Stimulated activated CD8-positive, alpha-beta memory T cell treated with anti-CD3 and anti-CD28 coated beads, Interleukin-7, amount 100 ng/mL, for 48 hours (primary cell): ENCODE data around the gene IGFL1.
"Not testable (repeated sequence)": the region's sequence is repeated elsewhere in the genome, so short reads cannot be mapped to it uniquely, and the experiment has no call there.

Source experiments
- DNase-seq, 2 donors: peaks; one replicate each; pipeline ENCODE4 v3.0.0-alpha.2; 2020; ENCODE audit warnings: low read depth in 1 of 2; ENCODE audit errors: extremely low read depth in 1 of 2

The IGFL1 gene

DNA sequence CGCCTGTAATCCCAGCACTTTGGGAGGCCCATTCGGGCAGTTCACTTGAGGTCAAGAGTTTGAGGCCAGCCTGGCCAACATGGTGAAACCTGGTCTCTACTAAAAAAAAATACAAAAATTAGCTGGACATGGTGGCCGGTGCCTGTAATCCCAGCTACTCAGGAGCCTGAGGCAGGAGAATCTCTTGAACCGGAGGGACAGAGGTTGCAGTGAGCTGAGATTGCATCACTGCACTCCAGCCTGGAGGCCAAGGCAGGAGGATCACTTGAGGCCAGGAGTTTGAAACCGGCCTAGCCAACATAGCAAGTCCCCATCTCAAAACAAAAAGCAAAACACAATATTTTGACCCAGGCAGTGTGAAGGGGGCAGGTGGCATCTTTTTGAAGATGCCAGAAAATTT is 35.3 kb downstream of the IGFL1 start:
- DNase-seq, result not testable (repeated sequence)

DNA sequence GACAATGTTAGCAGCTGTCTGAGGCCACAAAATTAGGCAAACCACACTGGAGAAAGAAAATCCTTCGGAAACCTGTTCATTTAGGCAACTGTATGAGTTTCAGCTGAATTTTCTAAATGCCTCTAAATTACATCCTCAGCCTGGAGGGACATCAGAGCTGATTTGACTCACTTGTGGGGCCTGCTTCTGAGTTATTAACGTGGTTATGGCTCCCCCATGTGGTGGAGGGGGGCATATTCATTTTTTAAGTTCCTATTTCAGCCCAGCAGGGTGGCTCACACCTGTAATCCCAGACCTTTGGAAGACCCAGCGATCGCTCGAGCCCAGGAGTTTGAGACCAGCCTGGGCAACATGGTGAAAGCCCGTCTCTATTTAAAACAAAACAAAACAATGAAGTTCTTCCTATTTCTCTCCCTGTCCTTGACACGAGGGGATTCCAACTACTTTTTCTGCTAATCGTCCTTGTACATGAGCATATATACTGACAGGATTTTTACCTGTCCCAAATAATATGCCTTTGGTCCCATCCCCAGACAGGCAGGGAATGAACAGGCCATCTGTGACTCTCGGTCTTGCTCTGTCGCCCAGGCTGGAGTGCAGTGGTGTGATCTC is 35.8 kb downstream of the IGFL1 start:
- peak in 1 of 2 donors; percentile 45 for DNase-seq

DNA sequence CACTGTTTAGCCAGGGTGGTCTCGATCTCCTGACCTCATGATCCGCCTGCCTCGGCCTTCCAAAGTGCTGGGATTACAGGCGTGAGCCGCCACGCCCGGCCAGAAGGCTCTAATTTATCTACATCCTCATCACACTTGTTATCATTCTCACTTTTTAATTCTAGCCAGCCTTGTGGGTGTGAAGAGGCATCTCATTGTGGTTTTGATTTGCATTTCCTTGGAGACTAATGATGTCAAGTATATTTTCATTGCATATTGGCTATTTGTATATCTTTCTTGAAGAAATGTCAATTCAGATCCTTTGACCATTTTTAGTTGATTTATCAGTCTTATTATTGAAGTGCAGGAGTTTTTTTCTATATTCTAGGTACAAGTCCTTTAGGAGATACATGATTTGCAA is 39.6 kb downstream of the IGFL1 start:
- no peak for DNase-seq

DNA sequence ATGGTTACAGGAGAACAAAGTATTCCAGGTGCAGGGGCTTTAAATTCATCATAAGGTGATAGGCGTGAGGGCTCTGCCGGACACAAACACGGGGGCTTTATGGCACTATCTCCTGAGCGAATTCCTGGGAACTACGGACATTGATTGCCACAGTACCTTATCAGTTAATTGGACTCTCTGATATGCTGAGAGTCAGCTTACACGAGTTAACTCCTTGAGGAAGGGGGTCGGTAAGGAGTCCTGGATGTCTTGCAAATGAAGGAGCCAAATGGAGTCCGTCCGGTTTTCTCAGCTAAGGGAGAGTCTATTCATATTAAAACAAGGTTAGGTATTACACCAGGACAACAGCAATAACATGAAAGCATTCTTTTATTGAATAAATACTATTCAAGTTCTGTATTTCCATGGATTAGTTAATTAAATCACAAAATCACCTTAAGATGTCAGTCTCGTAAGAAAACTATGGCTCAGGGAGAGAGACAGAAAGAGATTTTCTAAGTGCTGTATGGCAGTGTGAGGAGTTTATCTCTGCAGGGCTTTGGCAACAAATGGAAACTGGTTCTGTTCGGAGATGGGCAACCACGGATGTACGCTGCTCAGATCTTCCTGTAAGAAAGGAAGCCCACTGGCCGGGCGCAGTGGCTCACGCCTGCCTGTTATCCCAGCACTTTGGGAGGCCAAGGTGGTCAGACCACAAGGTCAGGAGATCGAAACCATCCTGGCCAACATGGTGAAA is 41.1 kb downstream of the IGFL1 start:
- no peak for DNase-seq

DNA sequence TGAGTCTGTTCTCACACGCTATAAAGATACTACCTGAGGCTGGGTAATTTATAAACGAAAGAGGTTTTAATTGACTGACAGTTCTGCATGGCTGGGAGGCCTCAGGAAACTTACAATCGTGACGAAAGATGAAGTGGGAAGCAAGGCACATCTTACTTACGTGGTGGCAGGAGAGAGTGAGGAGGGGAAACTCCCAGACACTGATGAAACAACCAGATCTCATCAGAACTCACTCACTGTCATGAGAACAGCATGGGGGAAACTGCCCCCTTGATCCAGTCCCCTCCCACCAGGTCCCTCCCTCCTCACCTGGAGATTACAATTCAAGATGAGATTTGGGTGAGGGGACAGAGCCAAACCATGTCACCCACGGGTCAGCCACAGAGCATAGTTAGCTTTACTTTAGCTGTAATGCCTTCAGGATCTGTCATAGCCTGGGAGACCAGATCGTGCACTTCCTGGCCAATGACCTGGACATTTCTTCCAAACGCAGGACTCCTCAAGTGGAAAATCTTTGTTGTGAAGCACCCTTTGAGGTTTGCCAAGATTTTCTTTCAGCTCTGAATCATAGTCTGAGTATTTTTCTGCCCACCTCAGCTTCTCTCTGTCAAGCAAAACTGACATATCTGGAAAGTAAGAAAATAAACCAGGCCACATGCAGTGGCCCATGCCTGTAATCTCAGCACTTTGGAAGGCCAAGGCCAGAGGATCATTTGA is 42.1 kb downstream of the IGFL1 start:
- DNase-seq, result no peak

DNA sequence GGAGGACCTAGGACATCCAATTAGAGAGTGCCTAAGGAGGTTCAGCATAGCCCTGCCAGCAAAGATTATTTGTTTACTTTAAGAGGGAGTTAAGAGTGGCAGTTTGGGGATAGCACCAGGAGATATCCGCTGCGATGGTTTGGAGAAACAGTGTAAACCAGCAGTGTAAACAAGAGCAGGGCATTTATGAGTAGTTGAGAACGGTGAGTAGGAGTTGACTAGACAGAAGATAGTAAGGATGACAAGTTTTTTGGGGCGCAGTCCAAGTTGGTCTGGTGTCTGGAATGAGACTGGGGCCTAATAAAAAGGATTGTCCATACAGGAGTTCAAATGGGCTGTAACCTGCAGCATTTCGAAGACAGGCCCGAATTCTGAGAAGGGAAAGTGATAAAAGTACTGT is 44.4 kb downstream of the IGFL1 start:
- not testable (repeated sequence) for DNase-seq

DNA sequence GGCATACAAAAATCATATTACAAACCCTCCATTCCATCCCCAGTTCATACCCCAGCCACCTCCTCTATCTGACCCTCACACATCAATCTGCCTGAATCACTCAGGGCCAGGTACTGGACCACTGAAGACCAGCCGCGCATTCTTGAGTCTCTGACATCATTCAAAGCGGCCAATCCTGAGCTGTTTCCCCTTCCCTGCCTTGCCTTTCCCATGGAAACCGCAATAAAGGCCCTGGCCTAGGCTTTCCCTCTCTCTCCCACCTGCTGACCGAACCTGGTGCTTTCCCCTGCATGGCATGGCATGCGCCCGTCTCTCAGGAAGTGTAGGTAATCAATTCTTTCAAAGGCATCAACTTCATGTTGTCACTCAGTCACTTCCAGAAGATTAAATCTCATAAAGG is 49.6 kb downstream of the IGFL1 start:
- DNase-seq, result no peak
